ENCODE results near the gene MACROH2A1. TPM values are rescaled to one million over a fixed set of nuclear protein-coding genes. Genes with fewer than 3 reads are reported as not detected.

MACROH2A1 gene
- polyA plus RNA-seq, 1 of the 3 experiments (the other 2 are of a cell fraction): 165 TPM

DNA sequence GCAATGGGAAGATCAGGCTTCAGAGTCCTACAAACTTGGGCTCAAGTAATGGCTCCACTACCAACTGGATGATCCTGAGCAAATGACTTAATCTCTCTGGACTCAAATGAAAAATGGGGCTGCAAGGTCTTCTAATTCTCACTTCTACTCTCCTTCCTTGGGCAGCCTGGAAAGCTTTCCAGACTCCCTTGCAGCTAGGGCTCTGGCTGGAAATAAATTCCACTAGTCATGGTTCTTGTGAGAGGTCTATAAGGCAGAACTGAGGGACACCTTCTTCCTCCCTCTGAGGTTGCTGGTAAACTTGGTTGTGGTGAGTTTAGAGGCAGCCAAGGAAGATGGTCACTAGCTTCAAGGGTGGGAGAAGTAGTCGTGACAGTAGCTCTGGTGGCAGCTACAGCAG lies 29.6 kb upstream of the MACROH2A1 start (continued):
- no peak for TF ChIP-seq EZH2phosphoT487 (IDR thresholded peaks at IDR 0.05; ENCODE audit: borderline replicate concordance, low read depth)

GRCh38 chr5:135426102-135427082 lies 27.4 kb upstream of the MACROH2A1 start:
- ChIA-PET CTCF (interaction anchor here (0.6 to 4.0 kb wide), 35 partner anchors 11 to 1765 kb away, joined by 3 to 56 read pairs (median 4); partner anchors contain the start of gene MACROH2A1), POLR2A (no interaction called here)
- Histone ChIP-seq H3K9ac (no peak overlapping the region), H3K4me2 (no peak overlapping the region), H3K27me3 (ENCODE audit: insufficient read depth) (no peaks in the 10 kb centered on the region), H2AFZ (ENCODE audit: low read depth) (no peak overlapping the region), H3K9me3 (no peaks in the 10 kb centered on the region), H3K79me2 (ENCODE audit: insufficient read depth) (no peaks in the 10 kb centered on the region), H3K4me3 (ENCODE audit: low read depth in 2 of 2, low read length in 1 of 2) (no peak overlapping the region; a peak in 1 of 4 replicates), H3K9me2 (no peaks in the 10 kb centered on the region), H4K20me1 (ENCODE audit: insufficient read depth) (no peaks in the 10 kb centered on the region), H3K36me3 (replicated peaks in 1 of 2; ENCODE audit: control insufficient read depth in 1 of 2, insufficient read depth in 2 of 2, low read length in 1 of 2) (no peaks in the 10 kb centered on the region), H3K4me1 (ENCODE audit: control insufficient read depth in 1 of 2, insufficient read depth in 2 of 2, low read depth in 1 of 2, low read length in 1 of 2) (no peaks in the 10 kb centered on the region), H3F3A (replicated peaks; ENCODE audit: insufficient read depth) (no peaks in the 10 kb centered on the region), H3K27ac (ENCODE audit: low read depth in 2 of 2, low read length in 1 of 2) (no peak overlapping the region)
- 38% methylated on average over 7 of the region's 7 CpGs for WGBS (ENCODE audit: low lambda C conversion rate)
- peak; percentile 69 for DNase-seq
- TF ChIP-seq PBX3 (IDR thresholded peaks at IDR 0.05) (no peak), RCOR1 (IDR thresholded peaks at IDR 0.05; ENCODE audit: low read length) (no peak), MEF2A (IDR thresholded peaks at IDR 0.05; ENCODE audit: borderline replicate concordance, low read depth) (no peak), RXRA (IDR thresholded peaks at IDR 0.05; ENCODE audit: borderline replicate concordance, low read depth) (no peak), MAX (IDR thresholded peaks at IDR 0.05; ENCODE audit: low read depth) (no peak), RAD21 (IDR thresholded peaks at IDR 0.05; ENCODE audit: low read length) (peak; percentile 73), SMC3 (IDR thresholded peaks at IDR 0.05; ENCODE audit: low read depth, low read length) (peak; percentile 58)
- TF ChIP-seq, protein P1, sequence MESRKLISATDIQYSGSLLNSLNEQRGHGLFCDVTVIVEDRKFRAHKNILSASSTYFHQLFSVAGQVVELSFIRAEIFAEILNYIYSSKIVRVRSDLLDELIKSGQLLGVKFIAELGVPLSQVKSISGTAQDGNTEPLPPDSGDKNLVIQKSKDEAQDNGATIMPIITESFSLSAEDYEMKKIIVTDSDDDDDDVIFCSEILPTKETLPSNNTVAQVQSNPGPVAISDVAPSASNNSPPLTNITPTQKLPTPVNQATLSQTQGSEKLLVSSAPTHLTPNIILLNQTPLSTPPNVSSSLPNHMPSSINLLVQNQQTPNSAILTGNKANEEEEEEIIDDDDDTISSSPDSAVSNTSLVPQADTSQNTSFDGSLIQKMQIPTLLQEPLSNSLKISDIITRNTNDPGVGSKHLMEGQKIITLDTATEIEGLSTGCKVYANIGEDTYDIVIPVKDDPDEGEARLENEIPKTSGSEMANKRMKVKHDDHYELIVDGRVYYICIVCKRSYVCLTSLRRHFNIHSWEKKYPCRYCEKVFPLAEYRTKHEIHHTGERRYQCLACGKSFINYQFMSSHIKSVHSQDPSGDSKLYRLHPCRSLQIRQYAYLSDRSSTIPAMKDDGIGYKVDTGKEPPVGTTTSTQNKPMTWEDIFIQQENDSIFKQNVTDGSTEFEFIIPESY (IDR thresholded peaks at IDR 0.05; ENCODE audit: borderline replicate concordance, low read depth): no peak
- TF ChIP-seq, protein P2, sequence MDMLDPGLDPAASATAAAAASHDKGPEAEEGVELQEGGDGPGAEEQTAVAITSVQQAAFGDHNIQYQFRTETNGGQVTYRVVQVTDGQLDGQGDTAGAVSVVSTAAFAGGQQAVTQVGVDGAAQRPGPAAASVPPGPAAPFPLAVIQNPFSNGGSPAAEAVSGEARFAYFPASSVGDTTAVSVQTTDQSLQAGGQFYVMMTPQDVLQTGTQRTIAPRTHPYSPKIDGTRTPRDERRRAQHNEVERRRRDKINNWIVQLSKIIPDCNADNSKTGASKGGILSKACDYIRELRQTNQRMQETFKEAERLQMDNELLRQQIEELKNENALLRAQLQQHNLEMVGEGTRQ (IDR thresholded peaks at IDR 0.05; ENCODE audit: borderline replicate concordance, low read depth, low read length): no peak
- TF ChIP-seq, protein P3, sequence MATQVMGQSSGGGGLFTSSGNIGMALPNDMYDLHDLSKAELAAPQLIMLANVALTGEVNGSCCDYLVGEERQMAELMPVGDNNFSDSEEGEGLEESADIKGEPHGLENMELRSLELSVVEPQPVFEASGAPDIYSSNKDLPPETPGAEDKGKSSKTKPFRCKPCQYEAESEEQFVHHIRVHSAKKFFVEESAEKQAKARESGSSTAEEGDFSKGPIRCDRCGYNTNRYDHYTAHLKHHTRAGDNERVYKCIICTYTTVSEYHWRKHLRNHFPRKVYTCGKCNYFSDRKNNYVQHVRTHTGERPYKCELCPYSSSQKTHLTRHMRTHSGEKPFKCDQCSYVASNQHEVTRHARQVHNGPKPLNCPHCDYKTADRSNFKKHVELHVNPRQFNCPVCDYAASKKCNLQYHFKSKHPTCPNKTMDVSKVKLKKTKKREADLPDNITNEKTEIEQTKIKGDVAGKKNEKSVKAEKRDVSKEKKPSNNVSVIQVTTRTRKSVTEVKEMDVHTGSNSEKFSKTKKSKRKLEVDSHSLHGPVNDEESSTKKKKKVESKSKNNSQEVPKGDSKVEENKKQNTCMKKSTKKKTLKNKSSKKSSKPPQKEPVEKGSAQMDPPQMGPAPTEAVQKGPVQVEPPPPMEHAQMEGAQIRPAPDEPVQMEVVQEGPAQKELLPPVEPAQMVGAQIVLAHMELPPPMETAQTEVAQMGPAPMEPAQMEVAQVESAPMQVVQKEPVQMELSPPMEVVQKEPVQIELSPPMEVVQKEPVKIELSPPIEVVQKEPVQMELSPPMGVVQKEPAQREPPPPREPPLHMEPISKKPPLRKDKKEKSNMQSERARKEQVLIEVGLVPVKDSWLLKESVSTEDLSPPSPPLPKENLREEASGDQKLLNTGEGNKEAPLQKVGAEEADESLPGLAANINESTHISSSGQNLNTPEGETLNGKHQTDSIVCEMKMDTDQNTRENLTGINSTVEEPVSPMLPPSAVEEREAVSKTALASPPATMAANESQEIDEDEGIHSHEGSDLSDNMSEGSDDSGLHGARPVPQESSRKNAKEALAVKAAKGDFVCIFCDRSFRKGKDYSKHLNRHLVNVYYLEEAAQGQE (IDR thresholded peaks at IDR 0.05; ENCODE audit: low read depth, low read length): no peak
- TF ChIP-seq, protein P4, sequence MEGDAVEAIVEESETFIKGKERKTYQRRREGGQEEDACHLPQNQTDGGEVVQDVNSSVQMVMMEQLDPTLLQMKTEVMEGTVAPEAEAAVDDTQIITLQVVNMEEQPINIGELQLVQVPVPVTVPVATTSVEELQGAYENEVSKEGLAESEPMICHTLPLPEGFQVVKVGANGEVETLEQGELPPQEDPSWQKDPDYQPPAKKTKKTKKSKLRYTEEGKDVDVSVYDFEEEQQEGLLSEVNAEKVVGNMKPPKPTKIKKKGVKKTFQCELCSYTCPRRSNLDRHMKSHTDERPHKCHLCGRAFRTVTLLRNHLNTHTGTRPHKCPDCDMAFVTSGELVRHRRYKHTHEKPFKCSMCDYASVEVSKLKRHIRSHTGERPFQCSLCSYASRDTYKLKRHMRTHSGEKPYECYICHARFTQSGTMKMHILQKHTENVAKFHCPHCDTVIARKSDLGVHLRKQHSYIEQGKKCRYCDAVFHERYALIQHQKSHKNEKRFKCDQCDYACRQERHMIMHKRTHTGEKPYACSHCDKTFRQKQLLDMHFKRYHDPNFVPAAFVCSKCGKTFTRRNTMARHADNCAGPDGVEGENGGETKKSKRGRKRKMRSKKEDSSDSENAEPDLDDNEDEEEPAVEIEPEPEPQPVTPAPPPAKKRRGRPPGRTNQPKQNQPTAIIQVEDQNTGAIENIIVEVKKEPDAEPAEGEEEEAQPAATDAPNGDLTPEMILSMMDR (IDR thresholded peaks at IDR 0.05): peak; percentile 79

All from SK-N-SH (cell line).